Smooth muscle cell (in vitro differentiated cells): ENCODE data around the gene ABLIM3. TPM values are rescaled to one million over a fixed set of nuclear protein-coding genes. Genes with fewer than 3 reads are reported as not detected.

Experiments used
- DNase-seq: peaks from one replicate; lab custom pipeline; 2025; ENCODE audit not compliant: unreplicated experiment; lab: John Stamatoyannopoulos, UW
- H2AFZ ChIP-seq: fragments of 200-600 bp; sonication (generic); 2 replicates; pipeline ENCODE4 v1.6.0; 2016; ENCODE audit warnings: antibody characterized with exemption, low read depth, mild to moderate bottlenecking
- H3F3A ChIP-seq: fragments of 200-600 bp; sonication (generic); 2 replicates; pipeline ENCODE4 v1.6.0; 2017; ENCODE audit warnings: antibody characterized with exemption, low read depth
- H3K27ac ChIP-seq: fragments of 200-600 bp; sonication (generic); 2 replicates; pipeline ENCODE4 v1.5.1; 2016; ENCODE audit warnings: low read depth, mild to moderate bottlenecking
- H3K27me3 ChIP-seq: fragments of 200-600 bp; sonication (generic); 2 replicates; pipeline ENCODE4 v1.6.1; 2016; ENCODE audit warnings: low read depth, mild to moderate bottlenecking
- H3K36me3 ChIP-seq: fragments of 200-600 bp; sonication (generic); 2 replicates; pipeline ENCODE4 v1.5.1; 2016; ENCODE audit warnings: low read depth
- H3K4me1 ChIP-seq: fragments of 200-600 bp; sonication (generic); 2 replicates; pipeline ENCODE4 v1.5.1; 2016; ENCODE audit warnings: low read depth
- H3K4me2 ChIP-seq: fragments of 200-600 bp; sonication (generic); 2 replicates; pipeline ENCODE4 v1.6.0; 2016; ENCODE audit warnings: mild to moderate bottlenecking
- H3K4me3 ChIP-seq: fragments of 200-600 bp; sonication (generic); 2 replicates; pipeline ENCODE4 v1.5.1; 2016; ENCODE audit warnings: mild to moderate bottlenecking
- H3K79me2 ChIP-seq: fragments of 200-600 bp; sonication (generic); 2 replicates; pipeline ENCODE4 v1.6.0; 2016; ENCODE audit warnings: low read depth, mild to moderate bottlenecking
- H3K9ac ChIP-seq: fragments of 200-600 bp; sonication (generic); 2 replicates; pipeline ENCODE4 v1.6.0; 2016; ENCODE audit warnings: low read depth
- H3K9me3 ChIP-seq: fragments of 200-600 bp; sonication (generic); replicated peaks from 2 replicates; pipeline ENCODE4 v1.5.1; 2016; ENCODE audit warnings: low read depth
- H4K20me1 ChIP-seq: fragments of 200-600 bp; sonication (generic); 2 replicates; pipeline ENCODE4 v1.6.0; 2016; ENCODE audit warnings: low read depth
- CTCF ChIP-seq: fragments of 200-600 bp; sonication (generic); IDR thresholded peaks from 2 replicates; pipeline ENCODE4 v1.5.1; 2017; ENCODE audit warnings: borderline replicate concordance, mild to moderate bottlenecking, antibody characterized with exemption; ENCODE audit not compliant: insufficient read depth, poor library complexity, severe bottlenecking
- WGBS: methylation state at CpG from one replicate; pipeline ENCODE4 v1.1.7; 2016; ENCODE audit warnings: low lambda C conversion rate; 5-methylcytosine and 5-hydroxymethylcytosine counted together
- polyA plus RNA-seq: library from polyadenylated mRNA; unstranded; fragments of >200 nt; fragmentation: Nextera tagmentation; extraction: Ambion mirVana; gene quantifications from 2 replicates; pipeline ENCODE4 v1.2.1, GENCODE V29; 2016
- total RNA-seq: library from RNA; depleted of rRNA; stranded (reverse); fragments of >200 nt; gene quantifications from 2 replicates; pipeline ENCODE4 v1.2.3, GENCODE V29; 2014

Gene ABLIM3
- total and polyA plus RNA-seq, 2 experiments from 2014 or later = 2.6 to 6.8 TPM

GRCh38 chr5:149280124-149280523 lies 138.8 kb downstream of the ABLIM3 start:
- Histone ChIP-seq H3K4me2 (no peak overlapping the region), H3K79me2 (no peaks in the 10 kb centered on the region), H3K9ac (no peak overlapping the region), H3K4me1 (no peaks in the 10 kb centered on the region), H4K20me1 (no peaks in the 10 kb centered on the region), H3K27me3 (peaks cover 5% of the 10 kb centered on the region), H3K9me3 (no peaks in the 10 kb centered on the region), H3F3A (no peaks in the 10 kb centered on the region), H3K4me3 (no peak overlapping the region), H3K36me3 (no peaks in the 10 kb centered on the region), H2AFZ (no peak overlapping the region), H3K27ac (no peak overlapping the region)
- no peak for DNase-seq
- 64% methylated on average over 1 of the region's 1 CpG for WGBS
- no peak for TF ChIP-seq CTCF

- no peaks in the 10 kb centered on the region for H3K36me3 ChIP-seq
Measured at GRCh38 chr5:149280802-149281201, 139.5 kb downstream of the ABLIM3 start.

GRCh38 chr5:149282027-149282965 lies 141.0 kb downstream of the ABLIM3 start:
- no peaks in the 10 kb centered on the region for H3K79me2 ChIP-seq
- WGBS = 82% methylated on average over 12 of the region's 12 CpGs
- TF ChIP-seq CTCF = no peak

More at GRCh38 chr5:149280802-149281201, 139.5 kb downstream of the ABLIM3 start:
- Histone ChIP-seq H3K27me3 (peaks cover 5% of the 10 kb centered on the region), H3K4me1 (no peaks in the 10 kb centered on the region), H4K20me1 (no peaks in the 10 kb centered on the region), H3K9me3 (no peaks in the 10 kb centered on the region), H3K9ac (no peak overlapping the region), H3K27ac (no peak overlapping the region), H2AFZ (no peak overlapping the region), H3K79me2 (no peaks in the 10 kb centered on the region), H3K4me3 (no peak overlapping the region), H3K4me2 (no peak overlapping the region), H3F3A (no peaks in the 10 kb centered on the region)
- WGBS = 92% methylated on average over 4 of the region's 4 CpGs
- no peak for TF ChIP-seq CTCF
- no peak for DNase-seq

GRCh38 chr5:149282966-149283332 lies 141.7 kb downstream of the ABLIM3 start:
- Histone ChIP-seq H3K4me3 (no peak overlapping the region), H3K79me2 (no peaks in the 10 kb centered on the region), H3K27me3 (no peaks in the 10 kb centered on the region), H3K9me3 (no peaks in the 10 kb centered on the region), H3K36me3 (no peaks in the 10 kb centered on the region), H3K4me2 (no peak overlapping the region), H2AFZ (no peak overlapping the region), H3K9ac (no peak overlapping the region), H3K4me1 (no peaks in the 10 kb centered on the region), H3F3A (no peaks in the 10 kb centered on the region), H4K20me1 (no peaks in the 10 kb centered on the region), H3K27ac (no peak overlapping the region)
- no peak for TF ChIP-seq CTCF
- 89% methylated on average over 5 of the region's 5 CpGs for WGBS
- DNase-seq = no peak

More at GRCh38 chr5:149282027-149282965, 141.0 kb downstream of the ABLIM3 start:
- Histone ChIP-seq H3K4me3 (no peak overlapping the region), H4K20me1 (no peaks in the 10 kb centered on the region), H3K4me2 (no peak overlapping the region), H3K9me3 (no peaks in the 10 kb centered on the region), H3K27ac (no peak overlapping the region), H3K36me3 (no peaks in the 10 kb centered on the region), H3K4me1 (no peaks in the 10 kb centered on the region), H3K9ac (no peak overlapping the region), H2AFZ (no peak overlapping the region), H3K27me3 (peaks cover under 1% of the 10 kb centered on the region), H3F3A (no peaks in the 10 kb centered on the region)
- DNase-seq = no peak
